Fibroblast of skin of scalp (primary cell): ENCODE measurements around the gene SLX4IP.

Experiments used
- DNase-seq: peaks from one replicate; pipeline ENCODE4 v3.0.0-alpha.2; 2013

SLX4IP gene

DNA sequence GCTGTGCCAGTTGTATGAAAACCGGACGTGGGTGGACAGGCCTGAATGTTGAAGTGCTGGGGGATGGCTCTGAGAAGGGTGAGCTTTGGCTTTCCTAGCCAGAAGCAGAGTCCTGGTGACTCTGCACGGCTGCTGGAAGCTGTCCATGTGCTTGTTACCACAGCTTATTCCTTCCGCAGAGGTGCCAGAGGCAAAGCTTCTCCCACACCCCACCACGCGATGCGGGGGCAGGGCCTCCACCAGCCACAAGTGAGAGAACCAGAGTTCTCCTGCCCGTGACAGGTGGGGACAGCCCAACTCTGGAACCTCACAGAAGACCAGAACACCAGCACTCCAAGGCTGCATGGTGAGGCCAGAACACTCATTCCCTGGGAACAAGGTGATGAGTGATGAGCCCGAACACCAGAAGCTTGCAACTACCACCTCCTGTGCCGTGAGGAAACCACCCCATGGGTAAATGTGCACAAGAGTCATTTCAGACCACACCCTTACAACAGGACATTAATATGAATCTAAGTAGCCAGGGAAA is 202.0 kb downstream of the SLX4IP start:
- DNase-seq = peak; percentile 61

DNA sequence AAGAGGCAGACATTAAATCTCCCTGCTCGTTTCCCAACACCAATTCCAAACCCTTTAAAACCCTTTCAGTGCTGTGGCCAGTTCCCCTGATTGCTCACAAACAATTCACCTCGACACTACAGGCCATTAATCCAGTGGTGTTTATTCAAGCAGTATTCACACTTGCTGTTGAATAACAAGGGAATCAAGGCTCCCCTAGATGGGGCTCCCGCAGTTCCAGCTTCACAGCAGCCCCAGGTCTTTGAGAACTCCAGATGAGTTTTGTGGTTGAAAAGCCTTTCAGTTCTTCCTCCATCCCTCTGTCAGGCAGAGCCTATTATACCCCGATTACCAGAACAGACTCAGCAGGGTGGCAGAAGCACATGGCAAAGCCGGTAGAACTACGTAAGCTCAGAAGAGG is 202.5 kb downstream of the SLX4IP start:
- DNase-seq = no peak

GRCh38 chr20:10639077-10639736 is 204.1 kb downstream of the SLX4IP start:
- DNase-seq = no peak

GRCh38 chr20:10639737-10640556 is 204.8 kb downstream of the SLX4IP start:
- peak; percentile 58 for DNase-seq

DNA sequence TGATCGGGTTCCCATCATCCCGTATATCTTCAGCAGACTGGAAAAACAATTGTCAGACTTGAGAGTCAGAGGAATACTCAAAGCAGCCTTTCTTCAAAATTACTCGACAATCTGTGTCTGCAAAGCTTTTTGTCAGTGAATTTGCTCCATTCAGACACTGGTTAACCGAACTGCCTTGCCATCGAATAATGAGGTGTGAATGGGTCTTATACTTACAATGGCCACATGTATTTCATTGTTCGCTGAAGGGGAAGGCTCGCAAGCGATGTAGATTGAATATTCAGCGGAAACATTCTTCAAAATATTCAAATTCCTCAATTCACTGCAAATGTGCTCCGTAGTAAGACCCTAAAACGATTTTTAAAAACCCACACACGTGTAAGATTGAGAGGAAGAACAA is 205.8 kb downstream of the SLX4IP start:
- DNase-seq = no peak

- DNase-seq = no peak
These were observed 206.4 kb downstream of the SLX4IP start for GRCh38 chr20:10641467-10641866.

DNA sequence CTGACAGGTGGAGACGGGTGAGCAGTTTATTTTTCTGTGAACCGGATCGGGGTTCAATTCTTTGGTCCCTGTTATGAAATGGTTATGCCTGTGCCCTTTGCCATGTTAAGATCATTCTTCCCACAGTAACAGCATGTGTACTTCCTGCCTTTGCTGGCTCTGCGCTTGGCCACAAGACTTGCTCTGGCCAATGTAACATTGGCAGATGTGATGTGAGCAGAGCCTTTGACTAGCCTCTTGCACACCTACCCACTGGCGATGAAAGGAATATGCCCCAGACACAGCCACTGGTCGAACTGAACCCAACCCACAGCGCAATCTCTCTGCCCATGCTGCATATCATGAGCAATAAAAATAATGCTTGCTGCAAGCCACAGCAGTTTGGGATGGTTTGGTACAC is 206.8 kb downstream of the SLX4IP start:
- no peak for DNase-seq

- DNase-seq = peak; percentile 64
These were observed 207.9 kb downstream of the SLX4IP start for GRCh38 chr20:10642856-10643559.

DNA sequence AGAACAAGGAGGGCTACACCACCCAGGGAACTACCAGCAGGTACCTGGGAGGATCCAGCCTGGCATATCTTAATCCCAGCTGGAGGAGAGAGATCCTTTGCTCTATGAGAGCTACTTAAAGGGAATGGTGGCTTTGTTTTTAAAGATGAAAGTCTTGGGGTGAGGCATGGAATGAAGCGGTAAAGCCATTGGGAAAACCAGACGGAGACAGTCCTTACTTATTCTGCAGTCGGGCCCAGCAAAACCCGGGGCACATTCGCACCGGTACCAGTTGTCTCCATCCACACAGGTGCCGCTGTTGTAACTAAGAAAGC is 208.4 kb downstream of the SLX4IP start:
- no peak for DNase-seq

- DNase-seq = no peak
These were observed 209.5 kb downstream of the SLX4IP start for GRCh38 chr20:10644458-10645204.

GRCh38 chr20:10645205-10645570 is 210.1 kb downstream of the SLX4IP start:
- DNase-seq = no peak

DNA sequence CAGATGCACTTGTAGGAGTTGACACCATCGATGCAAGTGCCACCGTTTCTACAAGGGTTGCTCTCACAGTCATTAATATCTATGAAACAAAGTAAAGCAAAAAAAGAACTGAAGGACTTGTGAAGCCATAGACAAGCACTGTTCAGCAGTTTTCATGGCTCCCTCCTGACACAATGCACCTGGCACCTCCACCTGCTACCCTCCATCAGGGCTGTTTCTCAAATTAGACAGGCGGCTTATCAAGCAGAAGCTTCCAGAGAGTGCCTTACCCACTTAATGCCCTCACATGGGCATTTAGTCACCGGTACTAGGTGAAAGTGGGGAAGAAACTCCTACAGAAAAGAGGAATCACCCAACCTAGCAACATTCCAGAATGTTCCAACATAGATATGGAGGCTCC is 210.9 kb downstream of the SLX4IP start:
- DNase-seq = no peak

DNA sequence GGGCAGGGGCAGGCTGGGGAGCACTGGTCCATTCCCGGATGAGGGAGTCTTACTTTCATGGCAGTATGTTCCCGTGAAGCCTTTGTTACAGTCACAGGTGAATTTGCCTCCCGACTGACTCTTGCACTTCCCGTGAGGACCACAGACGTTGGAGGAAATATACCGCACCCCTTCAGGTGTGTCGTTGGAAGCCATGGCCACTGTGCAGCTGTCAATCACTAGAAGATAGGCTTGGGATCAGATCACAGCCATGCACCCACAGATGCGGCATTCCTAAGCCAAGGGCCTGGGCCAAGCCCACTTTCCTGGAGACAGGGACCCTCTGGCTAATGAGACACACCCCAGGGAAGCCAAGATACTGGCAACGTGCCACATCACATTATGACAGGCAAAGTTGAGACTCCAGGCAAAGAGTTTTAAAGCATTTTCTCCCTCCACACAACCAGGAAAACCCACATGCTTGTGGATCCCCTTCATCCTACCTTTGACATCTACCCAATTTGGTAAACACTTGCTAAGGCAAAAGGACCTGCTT is 211.8 kb downstream of the SLX4IP start:
- DNase-seq = no peak

GRCh38 chr20:10647471-10647870 is 212.4 kb downstream of the SLX4IP start:
- DNase-seq = peak; percentile 65

DNA sequence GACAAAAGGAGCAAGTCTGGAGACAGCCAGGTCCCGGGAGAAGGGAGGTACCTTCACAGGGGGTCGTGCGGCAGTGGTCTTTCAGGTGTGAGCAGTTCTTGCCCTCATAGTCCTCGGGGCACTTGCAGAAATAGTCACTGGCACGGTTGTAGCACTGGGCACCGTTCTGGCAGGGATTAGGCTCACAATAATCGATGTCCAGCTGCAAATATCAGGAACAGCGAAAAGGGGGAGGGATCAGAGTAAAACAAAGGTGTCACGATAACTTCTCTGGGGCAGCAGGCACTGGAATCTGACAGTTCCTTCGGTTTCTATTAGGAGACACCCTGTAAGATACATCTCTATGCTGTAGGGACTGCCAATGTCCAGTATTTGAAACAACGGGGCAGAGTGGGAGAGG is 212.8 kb downstream of the SLX4IP start:
- no peak for DNase-seq

GRCh38 chr20:10648651-10649050 is 213.5 kb downstream of the SLX4IP start:
- peak; percentile 95 for DNase-seq

DNA sequence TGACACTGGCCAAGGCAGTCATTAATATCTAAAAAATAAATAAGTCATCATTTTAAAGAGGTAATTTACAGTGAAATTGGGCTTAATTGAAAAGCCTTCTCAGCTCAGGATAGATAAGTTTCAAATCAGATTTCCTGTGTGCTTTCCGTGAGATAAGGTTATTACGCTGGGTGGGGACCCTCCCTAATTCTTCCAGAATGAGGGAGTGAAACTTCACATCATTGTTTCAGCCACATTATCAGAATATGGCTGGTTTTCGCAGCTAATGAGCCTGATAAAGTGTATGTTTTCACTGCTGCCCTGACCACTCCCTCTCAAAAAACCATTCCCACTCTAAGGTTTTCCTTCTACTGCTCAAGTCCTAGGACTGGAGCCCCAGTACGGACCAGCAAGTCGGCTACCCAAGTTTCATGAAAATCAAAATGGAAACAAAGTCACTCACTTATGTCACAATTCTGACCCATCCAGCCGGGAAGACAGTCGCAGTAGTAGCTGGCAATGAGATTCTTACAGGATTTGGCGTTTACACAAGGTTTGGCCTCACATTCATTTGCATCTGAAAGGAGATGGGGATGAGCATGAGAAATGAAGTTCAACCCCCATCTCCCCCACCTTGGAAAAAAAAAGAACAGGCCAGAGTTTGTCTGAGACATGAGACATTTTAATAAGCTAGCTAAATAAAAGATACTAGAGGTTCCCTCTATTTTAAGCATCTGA is 214.1 kb downstream of the SLX4IP start:
- DNase-seq = no peak

DNA sequence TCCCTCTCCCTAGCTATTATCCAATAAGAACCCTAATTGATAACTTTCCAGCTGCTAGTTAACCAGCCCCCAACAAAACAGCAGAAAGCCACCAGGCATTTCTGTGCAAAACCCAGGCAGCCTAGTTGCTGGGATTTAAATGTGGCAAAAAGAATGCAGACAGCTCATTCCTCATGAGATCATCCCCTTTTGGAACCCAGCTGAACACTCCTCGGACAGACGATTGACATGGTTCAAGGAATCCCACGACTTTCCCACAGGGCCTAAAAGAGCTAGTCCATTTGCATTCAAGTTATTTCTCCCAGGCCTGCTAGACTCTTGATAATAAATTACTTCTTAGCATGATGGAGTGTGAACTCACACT is 214.7 kb downstream of the SLX4IP start:
- peak; percentile 89 for DNase-seq

DNA sequence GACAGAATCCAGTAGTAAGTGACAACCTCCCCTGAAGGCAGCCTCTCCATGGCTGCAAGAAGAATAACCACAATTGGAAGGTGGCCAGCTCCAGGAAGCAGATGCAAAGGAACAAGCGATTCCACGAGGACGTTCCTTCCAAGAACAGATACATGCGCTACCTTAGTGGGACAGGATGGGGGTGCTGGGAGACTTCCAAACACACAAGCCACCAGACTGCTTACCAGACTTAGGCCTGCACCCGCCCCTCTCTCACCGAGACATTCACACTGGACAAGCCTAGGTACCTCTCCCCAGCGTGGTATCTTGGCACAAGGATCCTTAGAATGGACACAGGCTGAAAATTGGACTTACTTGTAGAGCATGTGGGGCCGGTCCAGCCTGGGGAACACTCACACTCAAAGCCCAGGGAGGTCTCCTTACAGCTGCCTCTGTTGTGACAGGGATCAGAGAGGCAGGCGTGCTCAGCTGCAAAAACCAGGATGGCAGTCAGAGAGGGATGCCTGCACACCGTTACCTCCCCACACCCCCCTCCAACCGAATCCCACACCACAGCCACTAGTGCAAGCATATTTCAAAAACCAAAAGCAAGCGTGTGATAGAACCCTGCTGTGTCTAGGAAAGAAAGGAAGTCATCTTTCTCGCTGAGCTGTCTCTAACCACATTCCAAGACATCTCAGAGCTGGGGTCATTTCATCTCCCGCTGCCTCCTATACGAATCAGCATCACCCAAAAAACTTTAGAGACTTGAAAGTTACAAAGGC is 216.3 kb downstream of the SLX4IP start:
- DNase-seq = peak; percentile 87

DNA sequence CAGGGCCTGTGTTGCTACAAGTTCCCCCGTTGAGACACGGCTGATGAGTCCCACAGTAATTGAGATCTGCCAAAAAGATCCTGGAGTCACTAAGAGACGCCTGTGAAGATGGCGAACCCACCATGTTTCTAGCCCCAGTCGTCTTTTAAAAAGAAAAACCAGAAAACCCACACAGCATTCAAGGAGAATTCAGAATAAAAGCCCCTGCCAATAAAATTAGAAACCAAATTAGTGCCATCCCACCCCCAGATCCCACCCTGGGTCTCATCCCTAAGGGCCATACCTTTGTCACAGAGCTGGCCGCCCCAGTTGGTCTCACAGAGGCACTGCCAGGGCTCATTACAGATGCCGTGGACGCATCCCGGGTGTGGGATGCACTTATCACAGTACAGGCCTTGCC is 217.1 kb downstream of the SLX4IP start:
- no peak for DNase-seq

GRCh38 chr20:10652660-10653261 is 217.7 kb downstream of the SLX4IP start:
- DNase-seq = no peak
